CD14-positive monocyte (primary cell): ENCODE data around the gene ARFGAP3. TPM values are rescaled to one million over a fixed set of nuclear protein-coding genes. Genes with fewer than 3 reads are reported as not detected.

ENCODE experiments used
- DNase-seq, 3 donors: peaks; one replicate each; pipeline ENCODE4 v3.0.0-alpha.2; 2011 to 2022
- H2AFZ ChIP-seq: 2 replicates; pipeline ENCODE4 v1.6.0; 2012; ENCODE audit warnings: mild to moderate bottlenecking, low read depth, low read length, inconsistent platforms; ENCODE audit not compliant: insufficient read depth, poor library complexity, severe bottlenecking
- H3K27ac ChIP-seq, 2 donors: 1 replicate in 1 of 2; 2 replicates in 1 of 2; pipeline ENCODE4 v1.5.1; 2012 to 2013; ENCODE audit warnings: low read length in 2 of 2, control low read depth in 1 of 2, inconsistent platforms in 1 of 2, low read depth in 1 of 2, mild to moderate bottlenecking in 1 of 2
- H3K27me3 ChIP-seq, 2 donors: one replicate each; pipeline versions ENCODE4 v1.6.0 to v1.6.1; 2011 to 2013; ENCODE audit warnings: low read length in 2 of 2; ENCODE audit not compliant: control insufficient read depth in 2 of 2, insufficient read depth in 2 of 2
- H3K36me3 ChIP-seq, 2 donors: replicated peaks in 1 of 2; 1 replicate in 1 of 2; 2 replicates in 1 of 2; pipeline versions ENCODE4 v1.5.1 to v1.6.1; 2012 to 2013; ENCODE audit warnings: low read length in 2 of 2, control low read depth in 1 of 2, inconsistent platforms in 1 of 2, mild to moderate bottlenecking in 1 of 2; ENCODE audit not compliant: insufficient read depth in 2 of 2, control insufficient read depth in 1 of 2
- H3K4me1 ChIP-seq, 2 donors: 1 replicate in 1 of 2; 2 replicates in 1 of 2; pipeline versions ENCODE4 v1.5.1 to v1.6.1; 2012 to 2013; ENCODE audit warnings: low read length in 2 of 2, control low read depth in 1 of 2, inconsistent platforms in 1 of 2, mild to moderate bottlenecking in 1 of 2, moderate library complexity in 1 of 2; ENCODE audit not compliant: insufficient read depth in 2 of 2, control insufficient read depth in 1 of 2
- H3K4me2 ChIP-seq: replicated peaks from 2 replicates; pipeline ENCODE3; 2012; ENCODE audit warnings: low read length, moderate library complexity, mild to moderate bottlenecking; ENCODE audit not compliant: poor library complexity, severe bottlenecking; ENCODE audit errors: extremely low read depth
- H3K4me3 ChIP-seq, 3 experiments: fragments of 200-600 bp in 1 of 3; sonication (generic) in 1 of 3; replicated peaks in 1 of 3; 1 replicate in 2 of 3; 2 replicates in 1 of 3; pipeline ENCODE4 v1.5.1; 2011 to 2013; ENCODE audit warnings: low read length in 3 of 3, mild to moderate bottlenecking in 3 of 3, control low read depth in 2 of 3, low read depth in 2 of 3, inconsistent platforms in 1 of 3, moderate library complexity in 1 of 3
- H3K79me2 ChIP-seq: 2 replicates; pipeline ENCODE4 v1.6.0; 2012; ENCODE audit warnings: mild to moderate bottlenecking, control low read depth, inconsistent platforms, low read length, moderate library complexity; ENCODE audit not compliant: insufficient read depth
- H3K9ac ChIP-seq: 2 replicates; pipeline ENCODE4 v1.6.0; 2017; ENCODE audit warnings: low read length, mild to moderate bottlenecking; ENCODE audit not compliant: insufficient read depth, poor library complexity, severe bottlenecking
- H3K9me3 ChIP-seq, 2 donors: replicated peaks in 1 of 2; 1 replicate in 1 of 2; 2 replicates in 1 of 2; pipeline versions ENCODE4 v1.5.1 to v1.6.1; 2012 to 2013; ENCODE audit warnings: low read length in 2 of 2, control low read depth in 1 of 2; ENCODE audit not compliant: control insufficient read depth in 1 of 2, insufficient read depth in 1 of 2
- H4K20me1 ChIP-seq: 2 replicates; pipeline ENCODE4 v1.6.0; 2012; ENCODE audit warnings: mild to moderate bottlenecking, low read length, control low read depth, moderate library complexity; ENCODE audit not compliant: insufficient read depth
- H3K27ac Mint-ChIP-seq, 7 donors: one replicate each; pipeline ENCODE4 v1.8.0; 2020; ENCODE audit warnings: mild to moderate bottlenecking in 7 of 7, mixed read lengths in 7 of 7, moderate library complexity in 6 of 7, inconsistent platforms in 2 of 7
- H3K27me3 Mint-ChIP-seq, 3 donors: one replicate each; pipeline ENCODE4 v1.8.0; 2021 to 2022; ENCODE audit warnings: low read depth in 3 of 3, mild to moderate bottlenecking in 3 of 3, mixed read lengths in 3 of 3, moderate library complexity in 3 of 3, inconsistent platforms in 1 of 3
- H3K36me3 Mint-ChIP-seq, 2 donors: one replicate each; pipeline ENCODE4 v1.8.0; 2020; ENCODE audit warnings: mixed read lengths in 2 of 2, inconsistent platforms in 1 of 2, mild to moderate bottlenecking in 1 of 2
- H3K4me1 Mint-ChIP-seq: one replicate; pipeline ENCODE4 v1.8.0; 2020; ENCODE audit warnings: mild to moderate bottlenecking, mixed read lengths
- H3K4me3 Mint-ChIP-seq, 2 donors: one replicate each; pipeline ENCODE4 v1.8.0; 2020; ENCODE audit warnings: mild to moderate bottlenecking in 2 of 2, mixed read lengths in 2 of 2, moderate library complexity in 1 of 2
- H3K9me3 Mint-ChIP-seq, 7 donors: one replicate each; pipeline ENCODE4 v1.8.0; 2020 to 2022; ENCODE audit warnings: mixed read lengths in 7 of 7, mild to moderate bottlenecking in 6 of 7, moderate library complexity in 6 of 7, inconsistent platforms in 2 of 7
- CTCF ChIP-seq: fragments of 200-600 bp; IDR thresholded peaks from one replicate; pipeline ENCODE4 v1.8.0; 2022; ENCODE audit warnings: antibody characterized with exemption, mild to moderate bottlenecking
- WGBS: methylation state at CpG from one replicate; pipeline ENCODE4 v1.1.5; 2013; ENCODE audit warnings: missing lambda C conversion rate; ENCODE audit not compliant: insufficient coverage; 5-methylcytosine and 5-hydroxymethylcytosine counted together
- intact Hi-C, 2 donors: fragments of 100-400 bp; cut with micrococcal nuclease; formaldehyde crosslinking; loops; one replicate each; pipeline versions ENCODE4 v1.15.0 to v1.15.1; 2023
- polyA plus RNA-seq, 3 donors: library from polyadenylated mRNA; depleted of rRNA in 1 of 3; unstranded in 2 of 3; stranded (reverse) in 1 of 3; fragments of 300-500 nt in 2 of 3; fragments of >200 nt in 1 of 3; fragmentation: Illumina TruSeq in 2 of 3; gene quantifications; 1 replicate in 2 of 3; 2 replicates in 1 of 3; pipeline ENCODE4 v1.2.3, GENCODE V29; 2012 to 2021

Gene ARFGAP3
- polyA plus RNA-seq, 3 donors, result 22.3 to 38.7 (median 34.8) TPM

- WGBS, result 94% methylated on average over 29 of the region's 31 CpGs
- no peaks in the 10 kb centered on the region for H3K9me3 ChIP-seq
- H3K36me3 ChIP-seq, result peaks cover 66 to 76% of the 10 kb centered on the region in 2 donors
- Mint-ChIP-seq H3K4me1 (peaks cover 9% of the 10 kb centered on the region), H3K4me3 (no peak overlapping the region), H3K27ac (peak overlapping the region in 3 of 7 donors; percentile 32 to 85 (median 33)), H3K9me3 (no peaks in the 10 kb centered on the region), H3K36me3 (peaks cover 64 to 82% of the 10 kb centered on the region in 2 donors), H3K27me3 (peaks cover 0 to 3% (median 2%) of the 10 kb centered on the region in 3 donors)
- H2AFZ ChIP-seq, result no peak overlapping the region
- H3K9ac ChIP-seq, result no peak overlapping the region
- H3K27ac ChIP-seq, result no peak overlapping the region
- H3K79me2 ChIP-seq, result no peaks in the 10 kb centered on the region
- DNase-seq, result no peak
- no peak overlapping the region for H3K4me3 ChIP-seq
- H4K20me1 ChIP-seq, result peaks cover 8% of the 10 kb centered on the region
- H3K4me2 ChIP-seq, result no peak overlapping the region
- H3K27me3 ChIP-seq, result no peaks in the 10 kb centered on the region
- intact Hi-C loops, result no loop called here
- no peak for TF ChIP-seq CTCF
- no peaks in the 10 kb centered on the region for H3K4me1 ChIP-seq
These were observed 14.3 kb upstream of the ARFGAP3 start for GRCh38 chr22:42871146-42872050.

DNA sequence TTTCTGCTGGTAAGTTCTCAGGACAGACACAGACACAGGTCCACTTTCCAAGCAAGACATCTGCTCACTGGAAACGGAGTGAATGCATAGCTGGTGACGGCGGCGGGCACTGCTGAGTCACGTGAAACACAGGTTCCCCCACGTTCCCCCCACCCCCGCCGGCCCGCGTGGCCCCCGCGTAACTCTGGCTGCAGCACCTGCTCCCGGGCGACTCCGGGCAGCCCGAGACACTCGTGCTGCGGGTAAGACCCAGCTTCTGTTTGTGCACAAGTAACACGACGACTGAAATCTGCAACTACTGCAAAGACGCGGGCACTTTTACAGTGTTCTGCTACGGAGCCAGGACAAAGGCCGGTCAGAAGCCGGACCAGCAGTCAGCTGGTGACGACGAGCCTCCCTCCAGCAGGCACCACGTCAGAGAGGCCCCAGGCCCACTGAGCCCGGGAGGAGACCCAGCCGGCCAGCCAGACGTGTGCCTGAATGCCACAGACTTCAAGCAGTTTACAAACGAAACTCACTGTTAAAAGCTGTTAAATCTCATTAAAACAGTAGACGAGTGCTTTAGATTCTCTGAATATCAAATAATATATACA, 12.9 kb upstream of the ARFGAP3 start:
- Mint-ChIP-seq H3K9me3 (no peaks in the 10 kb centered on the region), H3K36me3 (peaks cover 50 to 68% of the 10 kb centered on the region in 2 donors), H3K27me3 (peaks cover 0 to 4% (median 3%) of the 10 kb centered on the region in 3 donors), H3K4me1 (peaks cover 13% of the 10 kb centered on the region), H3K27ac (peak overlapping the region in 1 of 7 donors; percentile 55), H3K4me3 (no peak overlapping the region)
- Histone ChIP-seq H3K4me2 (no peak overlapping the region), H4K20me1 (peaks cover 8% of the 10 kb centered on the region), H3K4me1 (peaks cover under 1% of the 10 kb centered on the region in 2 donors), H3K9ac (no peak overlapping the region), H3K27me3 (no peaks in the 10 kb centered on the region), H3K4me3 (no peak overlapping the region), H2AFZ (no peak overlapping the region), H3K79me2 (no peaks in the 10 kb centered on the region), H3K36me3 (peaks cover 52 to 62% of the 10 kb centered on the region in 2 donors), H3K27ac (peak overlapping the region in 1 of 2 donors; percentile 36), H3K9me3 (no peaks in the 10 kb centered on the region)
- intact Hi-C loops, result no loop called here
- WGBS, result 87% methylated on average over 30 of the region's 33 CpGs
- no peak for TF ChIP-seq CTCF
- no peak for DNase-seq
